PFSK-1 (cell line): ENCODE results near the gene KIAA1755.

ENCODE experiments used
- FOXP2 ChIP-seq: optimal IDR thresholded peaks from 2 replicates; pipeline ENCODE3; 2011; ENCODE audit warnings: borderline replicate concordance, control low read depth, inconsistent platforms; ENCODE audit not compliant: insufficient read depth; ENCODE audit errors: extremely low read length, extremely low read depth
- POLR2AphosphoS5 ChIP-seq: IDR thresholded peaks from 2 replicates; pipeline ENCODE4 v1.6.1; 2012; ENCODE audit warnings: low read depth, mild to moderate bottlenecking, control low read depth, low read length, moderate library complexity
- REST ChIP-seq, 2 experiments: IDR thresholded peaks; 2 replicates each; pipeline versions ENCODE4 v1.6.1 to v1.8.0; 2011 to 2012; ENCODE audit warnings: low read depth in 2 of 2, low read length in 2 of 2, control low read depth in 1 of 2, inconsistent platforms in 1 of 2, mild to moderate bottlenecking in 1 of 2, moderate library complexity in 1 of 2; ENCODE audit not compliant: insufficient read depth in 1 of 2
- SIN3A ChIP-seq: IDR thresholded peaks from 2 replicates; pipeline ENCODE4 v1.6.1; 2012; ENCODE audit warnings: mild to moderate bottlenecking, low read length, moderate library complexity, borderline replicate concordance; ENCODE audit not compliant: insufficient read depth
- TAF1 ChIP-seq: IDR thresholded peaks from 2 replicates; pipeline ENCODE4 v1.6.1; 2012; ENCODE audit warnings: low read length, control low read depth, borderline replicate concordance; ENCODE audit not compliant: insufficient read depth

KIAA1755 gene

GRCh38 chr20:38301309-38301708 is 40.8 kb upstream of the KIAA1755 start:
- TF ChIP-seq POLR2AphosphoS5 (0 out of 2 replicates have a peak, but pooled peaks have one; percentile 21), FOXP2 (no peak)

GRCh38 chr20:38300438-38300837 is 39.9 kb upstream of the KIAA1755 start:
- TF ChIP-seq REST (IDR thresholded peaks at IDR 0.05; ENCODE audit: insufficient read depth in 1 of 2, low read depth in 2 of 2, low read length in 2 of 2) (no peak), FOXP2 (no peak), TAF1 (no peak), SIN3A (no peak), POLR2AphosphoS5 (no peak)

GRCh38 chr20:38299963-38300362 is 39.4 kb upstream of the KIAA1755 start:
- TF ChIP-seq TAF1: no peak
- TF ChIP-seq FOXP2: no peak
- no peak for TF ChIP-seq REST (IDR thresholded peaks at IDR 0.05; ENCODE audit: insufficient read depth in 1 of 2, low read depth in 2 of 2, low read length in 2 of 2)
- TF ChIP-seq SIN3A: no peak
- TF ChIP-seq POLR2AphosphoS5: no peak

- TF ChIP-seq TAF1: no peak
- no peak for TF ChIP-seq FOXP2
- no peak for TF ChIP-seq SIN3A
- TF ChIP-seq REST (IDR thresholded peaks at IDR 0.05; ENCODE audit: insufficient read depth in 1 of 2, low read depth in 2 of 2, low read length in 2 of 2): no peak
- no peak for TF ChIP-seq POLR2AphosphoS5
Observed at GRCh38 chr20:38298768-38299288, 38.3 kb upstream of the KIAA1755 start.

- TF ChIP-seq FOXP2 (no peak), POLR2AphosphoS5 (no peak), SIN3A (no peak), REST (IDR thresholded peaks at IDR 0.05; ENCODE audit: insufficient read depth in 1 of 2, low read depth in 2 of 2, low read length in 2 of 2) (no peak), TAF1 (no peak)
Observed at GRCh38 chr20:38297916-38298674, 37.6 kb upstream of the KIAA1755 start.
